CD4-positive, alpha-beta T cell treated with Interleukin-17A for 1 hour (primary cell): ENCODE results near the gene FIBIN.
"Not testable (repeated sequence)": the region's sequence is repeated elsewhere in the genome, so short reads cannot be mapped to it uniquely, and the experiment has no call there.

Source experiments
- DNase-seq: peaks from one replicate; pipeline ENCODE4 v3.0.0-alpha.2; 2020

Gene FIBIN

GRCh38 chr11:26993965-26994457 lies at the start of gene FIBIN:
TSS of gene FIBIN (plus strand) at chr11:26994112. CDS start at chr11:26994527, 415 bp downstream.
- no peak for DNase-seq

- DNase-seq, result no peak
Observed at GRCh38 chr11:26944866-26945664, 48.8 kb upstream of the FIBIN start.

GRCh38 chr11:26946257-26946716 lies 47.6 kb upstream of the FIBIN start:
- DNase-seq, result no peak

GRCh38 chr11:26947379-26947844 lies 46.5 kb upstream of the FIBIN start:
- DNase-seq, result no peak

- DNase-seq, result no peak
Observed at GRCh38 chr11:26947904-26948639, 45.8 kb upstream of the FIBIN start.

- no peak for DNase-seq
Observed at GRCh38 chr11:26948881-26949280, 45.0 kb upstream of the FIBIN start.

GRCh38 chr11:26949846-26950245 lies 44.1 kb upstream of the FIBIN start:
- DNase-seq, result no peak

DNA sequence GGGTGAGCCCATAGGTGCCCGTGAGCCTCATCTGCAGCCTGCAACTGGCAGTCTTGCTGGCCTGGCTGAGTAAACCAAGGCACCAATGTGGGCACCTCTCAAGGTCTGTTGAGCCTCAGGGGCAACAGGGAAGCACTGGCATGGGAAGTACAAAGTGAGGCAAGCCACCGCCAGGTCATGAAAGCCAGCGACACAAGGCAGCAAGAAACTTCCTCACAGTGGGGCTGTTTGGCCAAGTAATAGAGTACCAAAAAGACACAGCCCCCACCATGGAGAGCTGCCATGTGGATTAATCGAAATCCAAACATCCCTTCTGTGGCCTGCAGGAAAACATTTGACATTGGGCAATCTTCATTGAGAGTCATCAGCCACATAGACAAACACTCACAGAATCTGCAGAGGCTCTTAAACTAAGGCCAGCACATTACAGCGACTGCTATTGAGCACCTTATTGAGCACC lies 43.6 kb upstream of the FIBIN start:
- no peak for DNase-seq

DNA sequence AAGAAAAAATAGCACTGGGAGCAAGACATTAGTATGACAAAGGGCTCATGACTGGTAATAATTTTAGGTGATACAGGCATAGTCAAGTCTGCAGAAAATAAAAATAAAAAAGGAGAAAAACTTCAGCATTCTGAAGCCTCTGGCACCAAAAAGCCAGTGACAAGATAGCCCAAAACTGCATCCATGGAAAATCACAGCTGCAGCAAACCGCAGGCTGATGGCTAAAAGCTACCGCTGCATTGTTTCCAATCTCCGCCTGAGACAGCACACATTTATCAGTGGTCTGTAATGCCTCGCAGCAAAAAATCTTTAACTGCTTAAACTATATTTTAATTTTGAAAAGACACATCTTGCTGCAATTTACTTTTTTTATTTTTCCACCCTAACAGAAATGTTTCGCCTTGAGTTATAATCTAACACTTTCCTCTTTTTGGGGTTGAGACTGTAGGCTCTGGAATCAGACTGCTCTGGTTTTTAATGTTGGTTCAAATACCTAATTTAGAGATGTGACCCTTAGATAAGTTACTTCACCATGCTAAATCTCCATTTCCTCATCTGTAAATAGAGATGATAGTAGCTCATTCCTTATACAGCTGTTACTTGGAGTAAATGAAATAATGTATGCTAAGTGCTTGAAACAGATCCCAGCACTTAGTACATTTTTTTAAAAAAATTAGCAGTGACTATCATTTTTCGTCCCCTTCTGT lies 42.0 kb upstream of the FIBIN start:
- DNase-seq, result no peak

DNA sequence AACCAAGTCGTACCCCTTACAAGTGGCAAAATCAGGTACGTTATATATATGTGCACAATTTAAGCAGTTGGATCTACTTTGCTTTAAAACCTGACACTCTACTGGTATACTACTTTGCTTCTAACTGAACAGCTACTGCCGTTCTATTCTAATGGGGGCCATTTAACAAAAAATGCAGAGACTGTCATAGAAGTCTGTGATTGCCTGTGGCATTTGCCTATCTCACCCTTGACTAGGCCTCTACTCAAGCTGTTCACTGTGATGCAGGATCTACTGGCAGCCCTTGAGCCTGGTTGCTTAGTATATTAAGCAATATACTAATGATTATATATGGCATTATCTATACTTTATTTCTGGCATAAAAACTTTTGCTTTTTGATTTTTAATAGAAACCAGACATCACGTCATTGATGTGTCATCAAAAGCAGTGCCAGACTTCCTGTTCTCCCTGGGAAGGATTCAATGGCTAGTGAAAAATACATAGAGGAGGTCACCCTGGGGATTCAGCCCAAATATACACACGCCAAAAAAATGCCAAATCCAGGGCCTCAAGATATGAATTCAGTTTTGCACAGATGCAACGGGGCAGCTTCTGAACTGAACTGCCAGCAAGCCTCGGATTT lies 40.0 kb upstream of the FIBIN start:
- DNase-seq, result no peak

DNA sequence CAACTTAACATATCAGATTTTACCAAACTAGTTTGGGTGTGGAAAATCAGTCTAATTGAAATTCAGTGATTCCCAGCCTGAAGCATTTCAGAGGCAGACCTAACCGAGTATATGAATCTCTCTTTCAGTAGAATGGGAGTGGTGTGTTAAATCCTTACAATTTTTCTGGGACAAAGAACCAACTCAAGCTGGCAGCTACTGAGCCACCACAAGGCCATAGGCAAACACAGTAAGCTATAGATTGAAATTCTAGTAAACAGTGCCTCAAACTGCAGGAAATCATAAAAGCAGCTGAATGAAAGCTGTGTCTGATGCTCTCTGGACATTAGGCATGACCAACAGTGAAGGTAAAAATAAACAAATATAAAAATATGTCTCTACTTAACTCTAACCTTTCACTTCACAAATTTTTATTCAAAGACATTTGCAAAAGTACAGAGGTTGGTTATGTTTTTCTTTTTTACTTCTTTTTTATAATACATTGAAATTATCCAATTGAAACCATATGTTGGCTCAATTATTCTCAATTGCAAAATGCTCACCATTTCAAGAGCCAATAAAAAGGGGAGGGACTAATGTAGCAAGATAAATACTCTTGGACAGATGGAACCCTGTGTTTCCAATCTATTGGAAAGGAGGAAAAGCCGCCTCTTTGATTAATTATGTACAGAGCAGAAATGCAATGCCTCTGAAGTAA lies 35.8 kb upstream of the FIBIN start:
- DNase-seq, result no peak

- DNase-seq, result no peak
Observed at GRCh38 chr11:26958702-26959049, 35.2 kb upstream of the FIBIN start.

DNA sequence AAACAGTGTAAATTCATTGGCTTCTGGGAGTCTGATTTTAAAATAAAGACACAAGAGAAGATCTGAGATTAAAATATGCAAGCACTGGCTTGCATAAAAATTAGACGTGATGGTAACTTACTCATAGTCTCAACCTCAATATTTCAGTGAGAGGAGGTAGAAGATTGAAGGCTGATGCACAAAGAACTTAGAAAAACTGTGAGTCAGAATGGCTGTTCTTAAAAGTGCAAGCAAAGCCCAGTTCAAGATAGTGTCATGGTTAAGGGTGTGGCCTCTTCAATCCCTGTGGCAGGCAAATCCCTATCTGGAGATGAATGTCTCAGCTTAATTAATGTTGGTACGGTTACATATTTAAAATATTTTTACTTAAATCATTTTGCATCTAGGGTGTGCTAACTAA lies 33.6 kb upstream of the FIBIN start:
- no peak for DNase-seq

DNA sequence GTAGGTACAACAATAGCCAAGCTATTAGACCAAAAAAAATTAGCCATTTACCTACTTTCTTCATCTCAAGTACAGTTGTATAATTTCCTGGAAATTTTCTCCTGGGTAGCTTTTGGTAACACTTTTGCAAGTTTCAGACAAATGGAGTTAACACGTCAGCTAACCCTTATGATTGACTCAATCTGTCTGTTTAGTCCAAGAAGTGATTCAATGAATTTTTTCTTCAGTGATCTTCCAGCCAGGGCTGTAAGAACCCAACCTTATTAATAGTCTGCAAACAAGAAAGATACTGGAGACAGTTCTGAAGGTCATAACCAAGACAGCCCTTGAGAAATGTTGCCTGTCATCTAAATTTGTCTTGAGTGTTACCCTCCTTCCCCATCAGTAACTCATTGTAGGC lies 30.1 kb upstream of the FIBIN start:
- DNase-seq, result no peak

- DNase-seq, result no peak
Observed at GRCh38 chr11:26964339-26964738, 29.6 kb upstream of the FIBIN start.

DNA sequence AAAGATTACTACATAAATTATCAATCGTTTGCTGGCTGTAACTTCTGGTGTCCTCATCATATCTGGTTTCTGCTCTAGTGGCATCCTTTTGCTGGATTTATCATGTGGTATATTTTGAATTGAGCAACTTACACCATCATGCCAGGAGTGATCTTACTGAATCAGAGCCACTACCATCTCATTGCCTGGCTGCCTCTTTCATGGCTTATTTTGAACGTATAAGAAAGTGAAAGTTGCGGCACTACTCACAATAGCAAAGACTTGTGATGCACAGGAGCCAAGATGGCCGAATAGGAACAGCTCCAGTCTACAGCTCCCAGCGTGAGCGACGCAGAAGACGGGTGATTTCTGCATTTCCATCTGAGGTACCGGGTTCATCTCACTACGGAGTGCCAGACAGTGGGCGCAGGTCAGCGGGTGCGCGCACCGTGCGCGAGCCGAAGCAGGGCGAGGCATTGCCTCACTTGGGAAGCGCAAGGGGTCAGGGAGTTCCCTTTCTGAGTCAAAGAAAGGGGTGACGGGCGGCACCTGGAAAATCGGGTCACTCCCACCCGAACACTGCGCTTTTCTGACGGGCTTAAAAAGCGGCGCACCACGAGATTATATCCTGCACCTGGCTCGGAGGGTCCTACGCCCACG lies 28.9 kb upstream of the FIBIN start:
- not testable (repeated sequence) for DNase-seq

- DNase-seq, result no peak
Observed at GRCh38 chr11:26971961-26972360, 22.0 kb upstream of the FIBIN start.

GRCh38 chr11:26974069-26974783 lies 19.7 kb upstream of the FIBIN start:
- DNase-seq, result no peak

GRCh38 chr11:26974996-26975395 lies 18.9 kb upstream of the FIBIN start:
- DNase-seq, result no peak

GRCh38 chr11:26976389-26976788 lies 17.5 kb upstream of the FIBIN start:
- DNase-seq, result no peak

DNA sequence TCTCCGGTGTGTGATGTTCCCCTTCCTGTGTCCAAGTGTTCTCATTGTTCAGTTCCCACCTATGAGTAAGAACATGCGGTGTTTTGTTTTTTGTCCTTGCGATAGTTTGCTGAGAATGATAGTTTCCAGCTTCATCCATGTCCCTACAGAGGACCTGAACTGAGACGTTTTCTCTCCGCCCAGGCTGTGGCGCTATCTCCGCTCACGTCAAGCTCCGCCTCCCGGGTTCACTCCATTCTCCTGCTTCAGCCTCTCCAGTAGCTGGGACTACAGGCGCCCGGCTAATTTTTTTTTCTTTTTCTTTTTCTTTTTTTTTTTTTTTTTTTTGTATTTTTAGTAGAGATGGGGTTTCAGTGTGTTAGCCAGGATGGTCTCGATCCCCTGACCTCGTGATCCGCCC lies 16.7 kb upstream of the FIBIN start:
- not testable (repeated sequence) for DNase-seq
